HCT116 (cell line): ENCODE measurements around the gene KRTAP5-9.
"Not testable (repeated sequence)": the region's sequence is repeated elsewhere in the genome, so short reads cannot be mapped to it uniquely, and the experiment has no call there.

ENCODE experiments used
- CBX3 ChIP-seq: IDR thresholded peaks from 2 replicates; pipeline ENCODE4 v1.6.1; 2012; ENCODE audit warnings: low read depth
- CTCF ChIP-seq, 3 experiments: fragments of 200-600 bp in 1 of 3; sonication (generic) in 1 of 3; IDR thresholded peaks in 2 of 3; conservative IDR thresholded peaks in 1 of 3; 2 replicates each; pipeline ENCODE4 v1.5.1; 2012 to 2017; ENCODE audit warnings: low read depth in 2 of 3, low read length in 2 of 3, antibody characterized with exemption in 1 of 3, borderline replicate concordance in 1 of 3, control low read depth in 1 of 3, mild to moderate bottlenecking in 1 of 3, mixed read lengths in 1 of 3, mixed run types in 1 of 3, moderate library complexity in 1 of 3; ENCODE audit not compliant: insufficient read depth in 1 of 3
- EZH2 ChIP-seq: fragments of 200-600 bp; sonication (generic); IDR thresholded peaks from 2 replicates; pipeline ENCODE4 v1.6.1; 2017; ENCODE audit warnings: antibody characterized with exemption, mixed run types
- EZH2phosphoT487 ChIP-seq: fragments of 200-600 bp; IDR thresholded peaks from 2 replicates; pipeline ENCODE4 v1.6.1; 2018; ENCODE audit warnings: antibody characterized with exemption, borderline replicate concordance
- JUND ChIP-seq: IDR thresholded peaks from 2 replicates; pipeline ENCODE4 v1.6.1; 2012
- POLR2A ChIP-seq: IDR thresholded peaks from 2 replicates; pipeline ENCODE4 v1.7.0; 2011; ENCODE audit warnings: borderline replicate concordance; ENCODE audit not compliant: insufficient read depth, insufficient read length; ENCODE audit errors: extremely low read depth
- POLR2AphosphoS5 ChIP-seq: IDR thresholded peaks from 2 replicates; pipeline ENCODE4 v1.6.1; 2011; ENCODE audit warnings: mild to moderate bottlenecking, low read depth, low read length, moderate library complexity
- RAD21 ChIP-seq: IDR thresholded peaks from 2 replicates; pipeline ENCODE4 v1.6.1; 2012; ENCODE audit warnings: low read depth, mild to moderate bottlenecking
- SIN3A ChIP-seq: IDR thresholded peaks from 2 replicates; pipeline ENCODE4 v1.6.1; 2012; ENCODE audit warnings: low read depth
- TCF7L2 ChIP-seq: IDR thresholded peaks from 2 replicates; pipeline ENCODE4 v1.7.0; 2011; ENCODE audit warnings: borderline replicate concordance, inconsistent platforms; ENCODE audit not compliant: insufficient read depth, insufficient read length; ENCODE audit errors: extremely low read depth
- ZNF274 ChIP-seq: fragments of 200-500 bp; sonication (Bioruptor generic); IDR thresholded peaks from 2 replicates; pipeline ENCODE4 v1.6.1; 2014; ENCODE audit warnings: mild to moderate bottlenecking, low read depth, low read length, inconsistent platforms

GRCh38 chr11:71540521-71541304, 7.5 kb upstream of the KRTAP5-9 start:
- not testable (repeated sequence) for TF ChIP-seq CTCF (IDR thresholded peaks at IDR 0.05 in 2 of 3, conservative IDR thresholded peaks at IDR 0.05 in 1 of 3; ENCODE audit: borderline replicate concordance in 1 of 3, insufficient read depth in 1 of 3, low read depth in 2 of 3, low read length in 2 of 3); CBX3; POLR2A; POLR2AphosphoS5; EZH2; TCF7L2; RAD21; JUND; SIN3A; ZNF274; EZH2phosphoT487
